Right lobe of liver (tissue), 6 donors: ENCODE data around the gene WFIKKN2. TPM values are rescaled to one million over a fixed set of nuclear protein-coding genes. Genes with fewer than 3 reads are reported as not detected.

Source experiments
- ATAC-seq, 4 donors: fragments of 200-7000 bp; cut with Tn5 transposase; one replicate each; pipeline ENCODE4 v1.9.1; 2020; ENCODE audit warnings: mild to moderate bottlenecking in 4 of 4, moderate library complexity in 4 of 4
- DNase-seq, 3 donors: peaks; one replicate each; pipeline ENCODE4 v3.0.0-alpha.2; 2020
- H3K27ac ChIP-seq, 3 donors: fragments of 200-600 bp; one replicate each; pipeline ENCODE4 v1.8.0; 2022
- H3K27me3 ChIP-seq, 2 donors: fragments of 200-600 bp; one replicate each; pipeline ENCODE4 v1.8.0; 2022
- H3K36me3 ChIP-seq, 4 donors: fragments of 200-600 bp; sonication (generic) in 1 of 4; one replicate each; pipeline versions ENCODE4 v1.5.1 to v1.8.0; 2017 to 2022; ENCODE audit warnings: control low read depth in 1 of 4
- H3K4me1 ChIP-seq, 4 donors: fragments of 200-600 bp; sonication (generic) in 1 of 4; one replicate each; pipeline versions ENCODE4 v1.5.1 to v1.8.0; 2017 to 2022; ENCODE audit warnings: control low read depth in 1 of 4
- H3K4me3 ChIP-seq, 3 donors: fragments of 200-600 bp; one replicate each; pipeline ENCODE4 v1.8.0; 2022
- H3K9me3 ChIP-seq, 4 donors: fragments of 200-600 bp; sonication (generic) in 1 of 4; one replicate each; pipeline versions ENCODE4 v1.5.1 to v1.8.0; 2017 to 2022; ENCODE audit warnings: control low read depth in 1 of 4
- CTCF ChIP-seq, 4 donors: fragments of 200-600 bp in 3 of 4; fragments of 450-650 bp in 1 of 4; IDR thresholded peaks; one replicate each; pipeline versions ENCODE4 v1.5.1 to v1.8.0; 2016 to 2022; ENCODE audit warnings: antibody characterized with exemption in 4 of 4, mild to moderate bottlenecking in 2 of 4
- POLR2A ChIP-seq: fragments of 450-650 bp; IDR thresholded peaks from one replicate; pipeline ENCODE4 v1.6.1; 2017; ENCODE audit warnings: antibody characterized with exemption, mild to moderate bottlenecking
- WGBS: methylation state at CpG from one replicate; pipeline ENCODE4 v1.1.6; 2018; ENCODE audit warnings: low coverage, low lambda C conversion rate; ENCODE audit not compliant: insufficient coverage; ENCODE audit errors: missing lambda C conversion rate; 5-methylcytosine and 5-hydroxymethylcytosine counted together
- intact Hi-C, 2 donors: fragments of 100-400 bp; cut with DNase I; formaldehyde crosslinking; loops; one replicate each; pipeline versions ENCODE4 v1.11.2 to v1.14.1; 2022
- total RNA-seq, 6 experiments: library from RNA; depleted of rRNA in 2 of 6; stranded (reverse); fragments of >200 nt in 2 of 6; fragmentation: NEBNext Ultra II Directional in 3 of 6; extraction: Animal tissue kit (Norgen Biotek cat#: 25700) in 3 of 6; gene quantifications; one replicate each; pipeline versions ENCODE4 v1.1.0 to v1.2.4, GENCODE V29; 2016 to 2023
- donor health status: DM: no; HTN: yes; CAD: no.
- donor health status: DM: no; HTN: no; CAD: no.
- donor health status: DM: no; HTN: no; CAD: no.
- donor health status: DM: no; HTN: yes; CAD: no.
- donor health status: DM: no; HTN: yes; CAD: no.

Gene WFIKKN2
- total RNA-seq, 6 experiments from 2014 or later: not detected

GRCh38 chr17:50807675-50808074 lies 27.7 kb upstream of the WFIKKN2 start:
- peak; percentile 42 to 90 (median 80) for DNase-seq
- Histone ChIP-seq H3K27ac (peak overlapping the region; percentile 1 to 94 (median 93)), H3K9me3 (no peaks in the 10 kb centered on the region), H3K36me3 (no peaks in the 10 kb centered on the region), H3K4me3 (no peak overlapping the region), H3K4me1 (peaks cover 0 to 64% (median 32%) of the 10 kb centered on the region in 4 donors), H3K27me3 (no peaks in the 10 kb centered on the region)
- ATAC-seq: peak; percentile 61 to 85 (median 78)
- no peak for TF ChIP-seq POLR2A
- TF ChIP-seq CTCF (IDR thresholded peaks at IDR 0.05): no peak
- intact Hi-C loops: no loop called here
- WGBS: 43% methylated on average over 5 of the region's 5 CpGs

GRCh38 chr17:50808413-50808812 lies 27.0 kb upstream of the WFIKKN2 start:
- H3K4me3 ChIP-seq: no peak overlapping the region
- H3K27me3 ChIP-seq: no peaks in the 10 kb centered on the region
- DNase-seq (no peak), ATAC-seq (no peak)
- no peaks in the 10 kb centered on the region for H3K36me3 ChIP-seq
- no peaks in the 10 kb centered on the region for H3K9me3 ChIP-seq
- WGBS: 100% methylated on average over 2 of the region's 7 CpGs
- intact Hi-C loops: no loop called here
- peak overlapping the region; percentile 1 to 94 (median 93) for H3K27ac ChIP-seq
- TF ChIP-seq CTCF (IDR thresholded peaks at IDR 0.05) (no peak), POLR2A (no peak)
- peaks cover 0 to 57% (median 28%) of the 10 kb centered on the region in 4 donors for H3K4me1 ChIP-seq

GRCh38 chr17:50808888-50809287 lies 26.5 kb upstream of the WFIKKN2 start:
- peak overlapping the region in 2 of 3 donors; percentile 93 to 94 for H3K27ac ChIP-seq
- H3K4me1 ChIP-seq: peaks cover 0 to 52% (median 26%) of the 10 kb centered on the region in 4 donors
- H3K27me3 ChIP-seq: no peaks in the 10 kb centered on the region
- no peaks in the 10 kb centered on the region for H3K36me3 ChIP-seq
- DNase-seq (no peak), ATAC-seq (no peak)
- intact Hi-C loops: no loop called here
- no peak overlapping the region for H3K4me3 ChIP-seq
- WGBS: 53% methylated on average over 3 of the region's 3 CpGs
- no peaks in the 10 kb centered on the region for H3K9me3 ChIP-seq
- TF ChIP-seq CTCF (IDR thresholded peaks at IDR 0.05) (no peak), POLR2A (no peak)

- intact Hi-C loops: no loop called here
- Histone ChIP-seq H3K27me3 (no peaks in the 10 kb centered on the region), H3K36me3 (no peaks in the 10 kb centered on the region), H3K4me3 (no peak overlapping the region), H3K27ac (no peak overlapping the region), H3K4me1 (peaks cover 0 to 20% (median 4%) of the 10 kb centered on the region in 4 donors), H3K9me3 (no peaks in the 10 kb centered on the region)
- DNase-seq (no peak), ATAC-seq (no peak)
- TF ChIP-seq CTCF (IDR thresholded peaks at IDR 0.05): no peak
Measured at GRCh38 chr17:50813583-50813982, 21.8 kb upstream of the WFIKKN2 start.

GRCh38 chr17:50815400-50815799 lies 20.0 kb upstream of the WFIKKN2 start:
- no peaks in the 10 kb centered on the region for H3K36me3 ChIP-seq
- H3K27me3 ChIP-seq: no peaks in the 10 kb centered on the region
- ATAC-seq (no peak), DNase-seq (no peak)
- 45% methylated on average over 3 of the region's 3 CpGs for WGBS
- no peaks in the 10 kb centered on the region for H3K9me3 ChIP-seq
- peaks cover 0 to 10% (median 0%) of the 10 kb centered on the region in 4 donors for H3K4me1 ChIP-seq
- no peak for TF ChIP-seq POLR2A
- no peak for TF ChIP-seq CTCF (IDR thresholded peaks at IDR 0.05)
- intact Hi-C loops: no loop called here
- H3K4me3 ChIP-seq: no peak overlapping the region
- H3K27ac ChIP-seq: no peak overlapping the region
